ENCODE data around the gene CHRDL2.
"Not testable (repeated sequence)": the region's sequence is repeated elsewhere in the genome, so short reads cannot be mapped to it uniquely, and the experiment has no call there.

The CHRDL2 gene

GRCh38 chr11:74671520-74672196, 59.6 kb downstream of the CHRDL2 start:
- no peak for DNase-seq

DNA sequence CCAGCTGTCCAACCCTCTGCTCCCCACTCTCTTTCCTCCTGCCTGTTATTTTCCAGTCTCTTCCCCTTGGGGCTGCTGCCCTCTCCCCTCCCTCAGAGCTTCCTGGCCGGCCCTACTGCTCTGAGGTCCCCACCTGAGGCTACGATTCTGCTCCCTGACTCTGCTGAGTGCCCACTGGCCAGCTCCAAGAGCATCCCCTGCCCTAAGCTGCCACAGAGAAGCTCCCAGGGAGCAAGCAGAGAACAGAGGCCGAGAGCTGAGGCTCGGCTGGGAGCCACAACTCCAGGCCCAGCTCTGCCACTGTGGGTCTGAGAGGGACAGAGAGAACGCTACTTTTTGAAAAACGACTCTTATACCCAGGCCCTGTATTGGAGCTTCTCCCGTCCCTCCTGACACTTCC, 61.1 kb downstream of the CHRDL2 start:
- DNase-seq = no peak

- DNase-seq = no peak
These were observed 61.7 kb downstream of the CHRDL2 start for GRCh38 chr11:74669211-74670160.

DNA sequence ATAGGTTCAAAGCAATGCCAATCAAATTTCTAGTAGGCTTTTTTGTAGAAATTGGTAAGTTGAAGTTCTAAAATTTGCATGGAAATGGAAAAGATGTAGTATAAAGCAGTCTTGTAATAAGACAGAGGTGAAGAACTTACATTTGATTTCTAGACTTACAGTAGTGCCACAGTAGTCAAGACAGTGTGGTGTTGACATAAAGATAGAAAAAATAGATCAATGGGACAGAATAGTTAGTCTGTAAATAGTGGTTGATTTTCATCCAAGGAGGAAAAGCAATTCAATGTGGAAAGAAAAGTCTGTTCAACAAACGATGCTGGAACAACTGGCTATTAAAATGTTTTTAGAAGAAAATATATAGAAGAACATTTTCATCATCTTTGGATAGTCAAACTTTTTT, 67.9 kb downstream of the CHRDL2 start:
- no peak for DNase-seq

DNA sequence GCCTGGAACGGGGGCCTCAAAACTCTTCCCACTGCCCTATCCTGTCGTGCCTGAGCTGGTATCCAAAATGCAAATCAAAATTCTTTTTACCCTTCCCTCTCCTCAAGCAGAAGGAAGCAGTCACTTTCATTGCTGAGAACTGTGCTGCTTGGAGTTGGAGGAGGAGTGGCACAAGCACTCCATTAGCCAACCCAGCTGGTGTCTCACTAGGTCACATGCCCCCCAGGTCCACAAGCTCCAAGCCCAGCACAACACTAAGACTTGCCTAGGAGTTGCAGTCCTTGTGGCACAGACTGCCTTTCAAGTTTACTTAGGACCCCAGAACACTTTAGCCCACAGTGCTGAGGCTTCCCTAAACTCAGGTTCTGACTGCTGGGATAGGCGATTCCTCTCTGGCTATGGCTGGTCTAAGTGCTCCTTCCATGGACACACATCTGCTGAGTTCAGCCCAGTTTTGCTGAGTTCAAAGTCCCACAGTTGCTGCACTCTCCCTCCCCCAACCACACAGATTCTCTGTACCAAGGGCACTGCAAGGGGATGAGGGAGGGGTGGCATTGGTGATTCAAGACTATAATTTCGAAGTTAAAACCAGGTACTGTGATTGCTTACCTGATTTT, 68.6 kb downstream of the CHRDL2 start:
- DNase-seq = no peak

- not testable (repeated sequence) for DNase-seq
These were observed 72.1 kb downstream of the CHRDL2 start for GRCh38 chr11:74659124-74659523.

GRCh38 chr11:74654976-74655375, 76.2 kb downstream of the CHRDL2 start:
- no peak for DNase-seq

DNA sequence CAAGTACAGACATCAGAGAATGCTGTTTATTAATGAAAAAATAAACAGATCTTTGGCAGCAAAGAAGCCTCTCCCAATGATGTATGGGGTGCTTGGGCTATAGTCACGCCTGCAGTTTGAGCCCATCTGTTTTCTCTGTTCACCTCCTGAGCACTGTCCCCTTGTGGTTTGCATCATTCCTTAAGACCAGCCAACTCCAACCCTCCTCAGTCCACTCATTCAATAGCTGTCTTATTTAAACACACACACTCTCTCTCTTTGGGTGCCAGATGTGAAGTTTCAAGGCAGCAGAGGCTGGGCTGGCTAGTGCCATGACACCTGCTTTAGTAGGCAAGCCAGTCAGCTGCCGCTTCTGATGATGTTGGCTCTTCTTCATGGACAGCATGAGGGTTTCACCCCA, 80.7 kb downstream of the CHRDL2 start:
- DNase-seq = no peak

DNA sequence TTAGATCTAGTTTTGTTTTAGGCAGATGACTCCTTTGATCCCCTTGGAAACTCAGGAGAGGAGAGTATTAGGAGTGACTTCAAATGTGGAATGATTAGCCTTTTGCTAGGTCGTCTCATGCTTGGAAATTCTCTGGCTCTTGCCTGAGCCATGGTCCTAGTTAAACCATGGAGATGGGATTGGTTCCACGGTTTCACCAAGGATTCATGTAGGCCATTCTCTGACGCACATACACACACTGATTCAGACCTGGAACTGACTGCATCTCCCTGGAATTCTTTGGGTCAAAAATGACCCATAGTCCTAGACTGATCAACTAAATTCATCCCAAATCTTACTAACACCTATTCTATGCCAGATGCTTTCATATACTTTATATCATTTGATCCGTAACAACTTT, 82.3 kb downstream of the CHRDL2 start:
- no peak for DNase-seq

DNA sequence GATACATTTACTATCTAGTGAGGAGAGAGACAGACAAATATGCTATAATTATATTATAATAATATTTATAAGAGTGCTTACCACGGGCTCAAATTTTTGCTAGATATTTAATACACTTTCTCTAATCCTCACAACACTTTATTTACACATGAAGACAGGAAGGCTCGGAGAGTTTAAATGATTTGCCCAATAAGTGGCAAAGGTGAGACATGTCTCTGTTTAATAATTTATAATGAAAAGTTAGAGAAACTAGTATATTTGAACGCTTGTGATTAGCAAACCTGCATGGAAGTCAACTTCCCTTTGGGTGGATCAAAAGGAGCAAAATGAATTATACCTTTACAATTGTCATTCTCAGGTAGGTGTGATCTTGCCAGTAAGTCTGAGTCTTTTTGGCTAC, 83.4 kb downstream of the CHRDL2 start:
- DNase-seq = no peak

DNA sequence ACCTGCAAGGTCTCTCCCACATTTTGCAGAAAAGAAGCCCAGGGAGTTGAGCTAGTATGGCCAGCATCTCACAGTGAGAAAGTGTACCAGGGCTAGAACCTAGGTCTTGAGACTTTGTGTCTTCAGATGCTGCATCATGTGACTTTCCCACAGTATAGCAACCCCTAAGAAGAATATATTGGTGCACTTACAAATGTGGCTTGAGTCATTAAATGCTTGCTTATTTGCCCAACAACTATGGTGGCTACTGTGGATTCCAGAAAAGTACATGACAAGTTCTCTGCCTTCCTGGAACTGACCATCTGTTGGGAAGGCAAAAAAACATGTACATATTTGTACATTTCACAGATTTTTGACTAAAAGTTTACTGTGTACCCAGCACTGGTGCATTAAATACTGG, 83.8 kb downstream of the CHRDL2 start:
- DNase-seq = no peak

DNA sequence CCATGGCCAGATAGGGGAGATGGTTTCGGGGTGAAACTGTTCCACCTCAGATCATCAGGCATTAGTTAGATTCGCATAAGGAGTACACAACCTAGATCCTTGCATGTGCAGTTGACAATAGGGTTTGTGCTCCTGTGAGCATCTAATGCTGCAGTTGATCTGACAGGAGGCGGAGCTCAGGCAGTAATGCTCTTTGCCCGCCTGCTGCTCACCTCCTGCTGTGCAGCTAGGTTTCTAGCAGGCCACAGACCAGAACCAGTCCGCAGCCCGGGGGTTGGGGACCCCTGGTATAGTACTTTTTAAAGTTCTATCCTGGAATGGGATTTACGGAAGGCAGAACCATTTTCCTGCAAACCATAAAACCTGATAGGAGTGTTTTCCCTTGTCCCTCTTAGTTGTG, 84.3 kb downstream of the CHRDL2 start:
- no peak for DNase-seq
